Activated T-cell treated with anti-CD3 and anti-CD28 coated beads, Interleukin-2, amount 50 U/mL, for 72 hours (primary cell): ENCODE results near the gene ATXN2. TPM values are rescaled to one million over a fixed set of nuclear protein-coding genes. Genes with fewer than 3 reads are reported as not detected.

ENCODE experiments used
- ATAC-seq, 2 donors: fragments of 150-1000 bp; cut with Tn5 transposase; replicated peaks in 1 of 2; 2 replicates each; pipeline ENCODE4 v1.10.0; 2021; ENCODE audit warnings: moderate library complexity in 2 of 2, mild to moderate bottlenecking in 1 of 2
- DNase-seq, 2 donors: peaks; one replicate each; pipeline ENCODE4 v3.0.0; 2021 to 2022; ENCODE audit warnings: mixed read lengths in 1 of 2
- H3K27ac Mint-ChIP-seq: one replicate; pipeline ENCODE4 v1.8.0; 2022; ENCODE audit warnings: mild to moderate bottlenecking, moderate library complexity, mixed read lengths
- H3K27me3 Mint-ChIP-seq: one replicate; pipeline ENCODE4 v1.8.0; 2022; ENCODE audit warnings: low read depth, mixed read lengths
- H3K36me3 Mint-ChIP-seq, 2 donors: one replicate each; pipeline ENCODE4 v1.8.0; 2022; ENCODE audit warnings: mixed read lengths in 2 of 2, mild to moderate bottlenecking in 1 of 2; ENCODE audit not compliant: insufficient read depth in 2 of 2
- H3K4me1 Mint-ChIP-seq: one replicate; pipeline ENCODE4 v1.8.0; 2022; ENCODE audit warnings: low read depth, mixed read lengths
- H3K4me3 Mint-ChIP-seq, 2 donors: one replicate each; pipeline ENCODE4 v1.8.0; 2022; ENCODE audit warnings: mild to moderate bottlenecking in 2 of 2, mixed read lengths in 2 of 2, moderate library complexity in 2 of 2
- H3K9me3 Mint-ChIP-seq, 2 donors: one replicate each; pipeline ENCODE4 v1.8.0; 2022; ENCODE audit warnings: mixed read lengths in 2 of 2
- total RNA-seq, 2 donors: library from RNA; stranded (reverse); gene quantifications; one replicate each; pipeline ENCODE4 v1.2.3, GENCODE V29; 2022

ATXN2 gene, protein sequence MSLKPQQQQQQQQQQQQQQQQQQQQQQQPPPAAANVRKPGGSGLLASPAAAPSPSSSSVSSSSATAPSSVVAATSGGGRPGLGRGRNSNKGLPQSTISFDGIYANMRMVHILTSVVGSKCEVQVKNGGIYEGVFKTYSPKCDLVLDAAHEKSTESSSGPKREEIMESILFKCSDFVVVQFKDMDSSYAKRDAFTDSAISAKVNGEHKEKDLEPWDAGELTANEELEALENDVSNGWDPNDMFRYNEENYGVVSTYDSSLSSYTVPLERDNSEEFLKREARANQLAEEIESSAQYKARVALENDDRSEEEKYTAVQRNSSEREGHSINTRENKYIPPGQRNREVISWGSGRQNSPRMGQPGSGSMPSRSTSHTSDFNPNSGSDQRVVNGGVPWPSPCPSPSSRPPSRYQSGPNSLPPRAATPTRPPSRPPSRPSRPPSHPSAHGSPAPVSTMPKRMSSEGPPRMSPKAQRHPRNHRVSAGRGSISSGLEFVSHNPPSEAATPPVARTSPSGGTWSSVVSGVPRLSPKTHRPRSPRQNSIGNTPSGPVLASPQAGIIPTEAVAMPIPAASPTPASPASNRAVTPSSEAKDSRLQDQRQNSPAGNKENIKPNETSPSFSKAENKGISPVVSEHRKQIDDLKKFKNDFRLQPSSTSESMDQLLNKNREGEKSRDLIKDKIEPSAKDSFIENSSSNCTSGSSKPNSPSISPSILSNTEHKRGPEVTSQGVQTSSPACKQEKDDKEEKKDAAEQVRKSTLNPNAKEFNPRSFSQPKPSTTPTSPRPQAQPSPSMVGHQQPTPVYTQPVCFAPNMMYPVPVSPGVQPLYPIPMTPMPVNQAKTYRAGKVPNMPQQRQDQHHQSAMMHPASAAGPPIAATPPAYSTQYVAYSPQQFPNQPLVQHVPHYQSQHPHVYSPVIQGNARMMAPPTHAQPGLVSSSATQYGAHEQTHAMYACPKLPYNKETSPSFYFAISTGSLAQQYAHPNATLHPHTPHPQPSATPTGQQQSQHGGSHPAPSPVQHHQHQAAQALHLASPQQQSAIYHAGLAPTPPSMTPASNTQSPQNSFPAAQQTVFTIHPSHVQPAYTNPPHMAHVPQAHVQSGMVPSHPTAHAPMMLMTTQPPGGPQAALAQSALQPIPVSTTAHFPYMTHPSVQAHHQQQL
- 10 to 100 TPM; 45.4 to 47.9 TPM for total RNA-seq

DNA sequence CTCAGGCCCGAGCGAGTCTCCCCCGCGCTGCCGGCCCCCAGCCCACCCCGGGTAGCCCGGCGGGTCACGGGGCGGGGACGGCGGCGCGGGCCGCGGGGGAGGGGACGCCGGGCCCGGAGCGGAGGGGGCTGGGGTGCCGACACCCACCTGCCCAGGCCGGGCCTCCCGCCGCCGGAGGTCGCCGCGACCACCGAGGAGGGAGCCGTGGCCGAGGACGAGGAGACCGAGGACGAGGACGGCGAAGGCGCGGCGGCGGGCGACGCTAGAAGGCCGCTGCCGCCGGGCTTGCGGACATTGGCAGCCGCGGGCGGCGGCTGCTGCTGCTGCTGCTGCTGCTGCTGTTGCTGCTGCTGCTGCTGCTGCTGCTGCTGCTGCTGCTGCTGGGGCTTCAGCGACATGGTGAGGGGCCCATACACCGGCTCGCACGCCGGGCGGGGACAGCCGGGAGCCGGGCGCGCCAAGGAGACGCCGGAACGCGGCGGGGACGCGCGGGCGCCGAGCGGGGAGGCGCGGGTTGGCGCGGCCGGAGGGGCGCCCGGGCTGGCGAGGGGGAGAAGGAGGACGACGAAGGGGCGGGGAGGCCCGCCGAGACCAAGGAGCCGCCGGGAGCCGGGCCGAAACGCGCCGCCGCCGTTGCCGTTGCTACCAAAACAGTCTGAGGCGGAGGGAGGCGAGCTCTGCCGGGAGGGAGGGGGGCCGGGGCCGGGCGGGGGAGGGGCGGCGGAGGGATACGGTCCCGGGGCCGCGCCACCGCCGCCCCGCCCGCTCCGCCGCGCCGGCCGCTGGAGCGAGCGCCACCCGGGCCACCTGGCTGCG lies at the start of gene ATXN2:
Gene ATXN2, minus strand, starts transcription at position 679 of the 816 bp plus-strand sequence. Its CDS starts 281 bp downstream, at position 398.
- peak within 1 kb of the TSS; percentile 96 to 98 for H3K4me3 Mint-ChIP-seq
- peak; percentile 67 to 74 for ATAC-seq
- H3K27me3 Mint-ChIP-seq: no peaks in the 10 kb centered on the region
- H3K4me1 Mint-ChIP-seq: peaks cover 42% of the 10 kb centered on the region
- peaks cover 0 to 4% of the 10 kb centered on the region in 2 donors for H3K36me3 Mint-ChIP-seq
- H3K9me3 Mint-ChIP-seq: no peaks in the 10 kb centered on the region
- H3K27ac Mint-ChIP-seq: peak within 1 kb of the TSS; percentile 98
- peak in 1 of 2 donors; percentile 67 for DNase-seq

DNA sequence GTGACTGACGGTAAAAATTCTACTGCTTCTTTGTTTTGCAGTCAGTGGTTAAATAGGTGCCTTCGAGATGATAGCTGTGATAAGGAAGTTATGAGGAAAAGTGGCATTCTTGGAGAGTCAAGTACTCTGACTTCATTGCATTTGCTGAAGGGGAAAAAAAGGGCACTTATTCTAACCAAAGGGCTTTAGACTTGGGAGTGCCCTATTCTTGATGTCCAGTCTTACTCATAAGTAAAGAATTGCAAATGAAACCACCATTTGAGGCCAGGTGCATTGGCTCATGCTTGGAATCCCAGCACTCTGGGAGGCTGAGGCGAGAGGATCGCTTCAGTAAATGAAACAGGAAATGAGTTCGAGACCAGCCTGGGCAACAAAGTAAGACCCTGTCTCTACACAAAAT lies 46.3 kb upstream of the ATXN2 start:
- peaks cover 2 to 18% of the 10 kb centered on the region in 2 donors for H3K36me3 Mint-ChIP-seq
- no peaks in the 10 kb centered on the region for H3K4me1 Mint-ChIP-seq
- no peak overlapping the region for H3K27ac Mint-ChIP-seq
- no peaks in the 10 kb centered on the region for H3K9me3 Mint-ChIP-seq
- ATAC-seq: no peak
- no peaks in the 10 kb centered on the region for H3K27me3 Mint-ChIP-seq
- DNase-seq: no peak
- no peak overlapping the region for H3K4me3 Mint-ChIP-seq

DNA sequence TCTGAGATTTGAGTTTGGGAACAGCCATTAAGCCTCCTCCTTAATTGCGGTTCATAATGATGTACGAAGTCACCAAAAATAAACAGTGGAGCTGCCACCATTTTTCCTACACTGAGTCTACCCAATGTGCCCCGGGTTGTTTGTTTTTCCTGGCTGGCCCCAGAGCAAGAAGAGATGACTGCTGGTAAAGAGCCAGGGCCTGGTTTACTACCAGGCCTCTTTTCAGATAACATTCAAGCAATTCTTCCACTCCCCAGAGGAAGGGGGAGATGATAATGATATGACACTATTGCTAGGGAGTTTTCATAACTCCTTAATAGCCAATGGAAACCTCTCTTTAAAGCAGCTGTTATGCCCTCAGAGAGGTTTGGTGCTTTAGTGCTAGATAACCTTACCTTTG lies 44.3 kb upstream of the ATXN2 start:
- H3K4me1 Mint-ChIP-seq: no peaks in the 10 kb centered on the region

DNA sequence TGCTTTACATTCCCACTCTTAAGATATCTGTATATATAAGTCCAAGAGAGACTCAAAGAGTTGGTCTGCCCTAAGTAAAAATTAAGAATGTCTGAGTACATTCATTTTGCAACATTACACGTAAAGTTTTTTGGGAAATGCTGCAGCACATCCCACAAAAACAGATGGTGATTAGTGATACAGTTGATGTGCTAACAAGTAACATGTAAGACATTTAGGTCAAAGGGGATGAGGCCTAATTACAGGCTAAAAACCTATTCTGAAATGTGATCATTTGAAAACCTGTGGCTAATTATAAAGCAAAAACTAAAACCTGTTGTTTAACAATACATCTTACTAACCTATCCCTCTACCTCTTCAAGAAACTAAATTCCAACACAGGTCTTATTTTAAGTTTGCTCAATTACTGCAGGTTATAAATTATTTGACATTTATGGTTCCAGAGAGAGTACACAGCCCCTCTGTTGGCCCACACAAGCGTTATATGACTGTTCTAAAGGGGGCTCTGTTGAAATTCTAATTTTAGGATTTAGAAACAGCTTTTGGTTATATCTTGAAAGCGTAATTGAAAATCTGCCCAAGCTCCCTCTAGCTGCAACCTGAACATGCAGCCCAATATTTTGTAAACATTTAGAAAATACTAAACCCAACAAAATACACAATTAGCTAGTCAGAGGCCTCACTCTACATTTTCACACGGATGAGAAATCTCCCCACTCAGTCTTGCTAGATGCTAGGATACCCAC lies 43.7 kb upstream of the ATXN2 start:
- Mint-ChIP-seq H3K9me3 (no peaks in the 10 kb centered on the region), H3K27me3 (no peaks in the 10 kb centered on the region), H3K36me3 (peaks cover 2 to 11% of the 10 kb centered on the region in 2 donors), H3K27ac (no peak overlapping the region), H3K4me3 (no peak overlapping the region), H3K4me1 (no peaks in the 10 kb centered on the region)
- DNase-seq (no peak), ATAC-seq (no peak)

More for the DNA sequence above, 44.3 kb upstream of the ATXN2 start:
- no peak overlapping the region for H3K27ac Mint-ChIP-seq
- no peak for DNase-seq
- no peaks in the 10 kb centered on the region for H3K27me3 Mint-ChIP-seq
- no peak for ATAC-seq
- no peaks in the 10 kb centered on the region for H3K9me3 Mint-ChIP-seq
- H3K4me3 Mint-ChIP-seq: no peak overlapping the region
- peaks cover 2 to 11% of the 10 kb centered on the region in 2 donors for H3K36me3 Mint-ChIP-seq

DNA sequence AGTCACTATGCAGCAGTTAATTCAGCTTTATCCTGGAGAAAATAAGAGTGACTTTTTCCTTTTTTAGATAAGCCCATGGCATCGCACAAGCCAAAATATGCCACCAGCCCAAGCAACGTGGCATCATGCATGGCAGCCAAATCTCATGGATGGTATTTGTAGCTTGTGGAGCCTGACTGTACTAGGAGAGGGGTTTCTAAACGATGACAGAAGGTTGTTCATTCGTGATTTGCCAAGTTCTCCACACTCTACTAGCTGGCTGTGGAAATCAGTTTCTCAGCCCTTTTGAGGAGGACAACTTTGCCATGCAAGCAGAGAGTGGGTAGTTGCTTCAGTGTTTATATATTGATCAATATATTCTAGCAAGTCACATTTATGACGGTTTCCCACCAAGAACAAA lies 41.4 kb upstream of the ATXN2 start:
- Mint-ChIP-seq H3K27me3 (no peaks in the 10 kb centered on the region), H3K36me3 (peaks cover 1 to 2% of the 10 kb centered on the region in 2 donors), H3K27ac (no peak overlapping the region), H3K4me3 (no peak overlapping the region), H3K4me1 (no peaks in the 10 kb centered on the region), H3K9me3 (no peaks in the 10 kb centered on the region)
- no peak for DNase-seq
- no peak for ATAC-seq

DNA sequence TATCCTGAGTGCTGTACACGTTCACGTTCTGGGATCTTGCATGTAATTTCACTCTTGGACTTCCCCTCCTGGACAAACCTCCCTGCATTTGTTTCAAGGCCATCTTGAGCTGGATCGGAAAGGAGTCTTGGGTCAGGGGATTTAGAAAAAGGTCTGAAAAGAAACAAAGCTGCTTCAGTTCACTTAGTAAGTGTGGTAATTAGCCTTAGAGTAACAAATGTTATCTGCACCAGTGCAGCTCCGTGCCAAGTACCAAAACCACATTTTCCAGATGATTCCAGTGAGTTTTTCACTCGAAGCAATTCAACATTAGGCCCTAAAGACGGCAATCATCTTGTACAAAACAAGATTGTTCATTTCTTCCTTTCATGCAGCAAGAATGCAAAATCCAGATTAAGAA lies 39.4 kb upstream of the ATXN2 start:
- Mint-ChIP-seq H3K9me3 (no peaks in the 10 kb centered on the region), H3K4me3 (no peak overlapping the region), H3K4me1 (no peaks in the 10 kb centered on the region), H3K27me3 (no peaks in the 10 kb centered on the region), H3K27ac (no peak overlapping the region), H3K36me3 (no peaks in the 10 kb centered on the region)
- DNase-seq: no peak
- ATAC-seq: no peak

DNA sequence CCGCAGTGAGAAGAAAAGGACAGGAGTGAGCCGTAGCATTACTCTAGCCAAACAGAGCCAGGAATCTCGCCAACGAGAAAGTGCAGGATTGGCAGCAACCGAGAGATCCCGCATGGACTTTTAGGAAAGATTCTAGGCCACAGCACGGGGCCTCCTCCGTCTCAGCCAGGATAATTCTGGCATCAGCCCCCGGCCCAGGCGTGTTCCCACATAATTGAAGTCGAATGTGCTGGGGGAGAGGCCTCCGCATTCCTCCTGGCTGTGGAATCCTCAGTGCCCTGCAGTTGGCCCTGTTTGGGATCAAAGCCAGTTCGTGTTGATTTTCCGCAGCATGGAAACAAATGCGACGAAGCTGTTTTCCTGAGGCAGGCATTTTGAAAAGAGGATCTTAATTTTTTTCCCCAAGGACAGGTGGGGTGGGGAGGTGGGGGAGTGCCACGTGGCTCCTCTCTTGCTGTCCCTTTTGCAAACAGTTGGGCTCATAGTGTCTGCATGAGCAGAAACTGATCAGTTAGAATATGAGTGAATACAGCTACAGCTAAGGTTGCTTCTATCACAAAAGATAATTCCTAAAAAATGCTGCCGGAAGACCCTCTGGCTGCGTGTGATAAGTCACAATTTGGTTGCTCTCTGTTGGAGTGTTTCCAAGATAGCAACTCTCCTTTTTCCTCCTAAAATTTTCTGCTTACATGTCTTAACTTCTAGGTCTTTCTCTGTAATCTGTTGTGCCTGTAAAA lies 37.3 kb upstream of the ATXN2 start:
- Mint-ChIP-seq H3K4me1 (no peaks in the 10 kb centered on the region), H3K27ac (no peak overlapping the region), H3K4me3 (no peak overlapping the region), H3K27me3 (no peaks in the 10 kb centered on the region), H3K36me3 (no peaks in the 10 kb centered on the region), H3K9me3 (no peaks in the 10 kb centered on the region)
- ATAC-seq: no peak
- DNase-seq: no peak

DNA sequence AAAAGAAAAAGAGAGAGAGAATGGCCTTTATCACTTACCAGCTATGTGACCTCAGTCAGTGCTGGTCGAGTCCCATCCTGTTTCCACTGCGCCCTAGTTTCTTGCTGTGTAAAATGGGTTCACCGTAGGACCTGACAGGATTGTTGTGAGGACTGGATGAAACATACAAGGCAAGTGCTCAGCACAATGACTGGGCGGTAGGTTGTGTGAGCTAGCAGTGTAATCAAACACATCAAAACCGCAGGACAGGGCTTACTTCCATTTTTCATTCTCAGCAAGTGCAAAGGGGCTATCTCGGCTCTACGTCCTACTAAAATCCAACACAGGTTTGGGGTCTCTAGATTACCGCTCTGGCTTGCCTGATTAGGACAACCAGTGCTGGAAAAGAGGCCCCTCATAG lies 36.4 kb upstream of the ATXN2 start:
- Mint-ChIP-seq H3K27me3 (no peaks in the 10 kb centered on the region), H3K4me1 (no peaks in the 10 kb centered on the region), H3K36me3 (no peaks in the 10 kb centered on the region), H3K27ac (no peak overlapping the region), H3K4me3 (no peak overlapping the region), H3K9me3 (no peaks in the 10 kb centered on the region)
- peak; percentile 27 to 32 for ATAC-seq
- DNase-seq: no peak

DNA sequence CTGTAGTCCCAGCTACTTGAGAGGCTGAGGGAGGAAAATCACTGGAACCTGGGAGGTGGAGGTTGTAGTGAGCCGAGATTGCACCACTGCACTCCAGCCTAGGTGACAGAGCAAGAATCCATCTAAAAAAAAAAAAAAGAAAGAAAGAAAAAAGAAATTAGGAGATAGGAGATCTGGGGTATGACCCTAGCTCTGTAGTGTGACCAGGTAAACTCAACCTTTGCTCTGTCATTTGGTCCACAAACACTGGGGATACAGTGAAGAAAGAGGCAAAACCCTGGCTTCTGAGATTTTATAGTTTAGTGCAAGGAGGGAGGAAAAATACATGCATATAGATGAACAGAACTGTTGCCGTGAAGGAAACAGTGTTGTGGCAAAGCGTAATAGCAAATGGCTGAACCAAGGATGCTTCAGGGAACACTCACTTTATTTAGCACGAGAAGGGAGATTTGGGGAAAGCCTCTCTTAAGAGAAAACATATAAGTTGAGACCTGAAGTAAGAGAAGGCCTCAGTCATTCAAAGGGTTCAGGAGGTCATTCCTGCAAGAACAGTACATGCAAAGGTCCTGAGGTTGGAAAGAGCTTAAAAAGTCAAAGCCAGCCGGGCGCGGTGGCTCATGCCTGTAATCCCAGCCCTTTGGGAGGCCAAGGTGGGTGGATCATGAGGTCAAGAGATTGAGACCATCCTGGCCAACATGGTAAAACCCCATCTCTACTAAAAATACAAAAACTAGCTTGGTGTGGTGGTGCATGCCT lies 29.6 kb upstream of the ATXN2 start:
- Mint-ChIP-seq H3K4me1 (no peaks in the 10 kb centered on the region), H3K9me3 (no peaks in the 10 kb centered on the region), H3K27me3 (no peaks in the 10 kb centered on the region), H3K4me3 (no peak overlapping the region), H3K27ac (no peak overlapping the region), H3K36me3 (no peaks in the 10 kb centered on the region)
- DNase-seq (no peak), ATAC-seq (no peak)

DNA sequence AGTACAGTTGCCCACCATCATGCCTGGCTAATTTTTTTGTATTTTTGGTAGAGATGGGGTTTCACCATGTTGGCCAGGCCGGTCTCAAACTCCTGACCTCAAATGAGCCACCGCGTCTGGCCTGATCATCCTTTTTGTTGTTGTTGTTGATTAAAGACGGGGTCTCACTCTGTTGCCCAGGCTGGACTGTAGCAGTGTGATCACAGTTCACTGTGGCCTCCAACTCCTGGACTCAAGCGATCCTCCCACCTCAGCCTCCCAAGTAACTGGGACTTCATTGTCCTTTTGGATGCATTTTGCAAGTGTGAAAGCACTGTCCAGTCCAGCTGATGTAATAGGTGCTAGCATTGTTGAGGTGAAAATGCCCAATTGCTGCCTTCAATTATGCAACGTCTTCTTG lies 27.1 kb upstream of the ATXN2 start:
- no peak for DNase-seq
- H3K27ac Mint-ChIP-seq: no peak overlapping the region
- no peak overlapping the region for H3K4me3 Mint-ChIP-seq
- no peak for ATAC-seq
- H3K27me3 Mint-ChIP-seq: no peaks in the 10 kb centered on the region
- H3K4me1 Mint-ChIP-seq: no peaks in the 10 kb centered on the region
- H3K36me3 Mint-ChIP-seq: no peaks in the 10 kb centered on the region
- no peaks in the 10 kb centered on the region for H3K9me3 Mint-ChIP-seq

DNA sequence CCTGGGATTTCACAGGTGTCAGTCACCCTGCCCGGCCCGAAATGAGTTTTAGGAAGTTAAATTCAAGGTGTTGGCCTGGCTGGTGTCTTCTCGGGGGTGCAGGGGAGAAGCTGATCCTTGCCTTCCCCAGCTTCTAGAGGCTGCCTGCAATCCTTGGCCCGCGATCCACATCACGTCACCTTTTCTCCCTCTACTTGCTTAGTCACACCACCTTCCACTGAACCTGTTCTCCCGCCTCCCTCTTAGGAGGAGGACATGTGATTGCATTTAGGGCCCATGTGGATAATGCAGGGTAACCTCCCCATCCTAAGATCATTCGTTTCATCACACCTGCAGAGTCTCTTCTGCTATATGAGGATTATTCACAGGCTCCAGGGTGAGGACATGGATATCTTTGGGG lies 25.4 kb upstream of the ATXN2 start:
- no peaks in the 10 kb centered on the region for H3K27me3 Mint-ChIP-seq
- no peaks in the 10 kb centered on the region for H3K4me1 Mint-ChIP-seq
- no peak for ATAC-seq
- DNase-seq: no peak
- no peak overlapping the region for H3K27ac Mint-ChIP-seq
- no peaks in the 10 kb centered on the region for H3K36me3 Mint-ChIP-seq
- no peaks in the 10 kb centered on the region for H3K9me3 Mint-ChIP-seq
- no peak overlapping the region for H3K4me3 Mint-ChIP-seq
